Activated T-helper 1 cell treated with Interleukin-2 at 50 U/mL for 16 hours (primary cell): ENCODE data around the gene APOBEC3F.
"Not testable (repeated sequence)": the region's sequence is repeated elsewhere in the genome, so short reads cannot be mapped to it uniquely, and the experiment has no call there.

ENCODE experiments used
- DNase-seq: peaks from one replicate; pipeline ENCODE4 v3.0.0-alpha.2; 2020; ENCODE audit warnings: low read depth

Gene APOBEC3F

GRCh38 chr22:39073981-39074380, 33.3 kb downstream of the APOBEC3F start:
- no peak for DNase-seq

GRCh38 chr22:39076155-39077025, 35.7 kb downstream of the APOBEC3F start:
- DNase-seq: not testable (repeated sequence)

- not testable (repeated sequence) for DNase-seq
These were observed 36.6 kb downstream of the APOBEC3F start, which contains the start of gene APOBEC3G for GRCh38 chr22:39077026-39077840. TSS of gene APOBEC3G (plus strand) at chr22:39077275. CDS start at chr22:39077362, 87 bp downstream.

GRCh38 chr22:39077912-39078311, 37.2 kb downstream of the APOBEC3F start:
- DNase-seq: not testable (repeated sequence)

- DNase-seq: no peak
These were observed 37.7 kb downstream of the APOBEC3F start for GRCh38 chr22:39078329-39078728.

- not testable (repeated sequence) for DNase-seq
These were observed 38.5 kb downstream of the APOBEC3F start for GRCh38 chr22:39079054-39079637.

- no peak for DNase-seq
These were observed 39.5 kb downstream of the APOBEC3F start for GRCh38 chr22:39080052-39080762.

- DNase-seq: no peak
These were observed 40.4 kb downstream of the APOBEC3F start for GRCh38 chr22:39081016-39081415.

GRCh38 chr22:39081598-39081997, 40.9 kb downstream of the APOBEC3F start:
- no peak for DNase-seq

- no peak for DNase-seq
These were observed 42.8 kb downstream of the APOBEC3F start for GRCh38 chr22:39083212-39084165.

- no peak for DNase-seq
These were observed 44.0 kb downstream of the APOBEC3F start for GRCh38 chr22:39084666-39085065.

- DNase-seq: no peak
These were observed 46.4 kb downstream of the APOBEC3F start for GRCh38 chr22:39087098-39087497.

- DNase-seq: no peak
These were observed 47.4 kb downstream of the APOBEC3F start for GRCh38 chr22:39087881-39088684.

- DNase-seq: no peak
These were observed 48.0 kb downstream of the APOBEC3F start for GRCh38 chr22:39088685-39089032.

GRCh38 chr22:39089928-39090327, 49.3 kb downstream of the APOBEC3F start:
- DNase-seq: no peak

- peak; percentile 83 for DNase-seq
These were observed 49.9 kb downstream of the APOBEC3F start for GRCh38 chr22:39090426-39091064.

- DNase-seq: no peak
These were observed 50.7 kb downstream of the APOBEC3F start for GRCh38 chr22:39091126-39092081.
